ENCODE data around the gene ENOSF1. TPM values are rescaled to one million over a fixed set of nuclear protein-coding genes. Genes with fewer than 3 reads are reported as not detected.

ENOSF1 gene
- total and polyA plus RNA-seq, 7 donors: 5.1 to 27.2 (median 6.1) TPM

GRCh38 chr18:659597-659996 lies 52.8 kb downstream of the ENOSF1 start:
- 88 to 90% (median 89%) methylated on average over 6 of the region's 6 CpGs for WGBS, 3 donors
- H3K27ac ChIP-seq: no peak overlapping the region
- H3K36me3 ChIP-seq (ENCODE audit: insufficient read depth in 1 of 2, low read depth in 1 of 2): no peaks in the 10 kb centered on the region
- no peaks in the 10 kb centered on the region for H3K9me3 ChIP-seq
- no peak for DNase-seq
- no peak overlapping the region for H3K4me3 ChIP-seq
- TF ChIP-seq CTCF (IDR thresholded peaks at IDR 0.05): no peak
- peaks cover 4% of the 10 kb centered on the region for H3K4me1 ChIP-seq
- H3K27me3 ChIP-seq (ENCODE audit: insufficient read depth in 3 of 3, low read length in 2 of 3): peaks cover 0 to 48% (median 8%) of the 10 kb centered on the region in 3 donors
- ATAC-seq: no peak
- intact Hi-C loops (cut with DNase I): no loop called here

GRCh38 chr18:658947-659533 lies 53.4 kb downstream of the ENOSF1 start:
- H3K27me3 ChIP-seq (ENCODE audit: insufficient read depth in 3 of 3, low read length in 2 of 3): peaks cover 0 to 54% (median 9%) of the 10 kb centered on the region in 3 donors

GRCh38 chr18:658001-658946 lies 54.2 kb downstream of the ENOSF1 start:
- DNase-seq (peak; percentile 77 to 81), ATAC-seq (peak; percentile 46 to 82 (median 70))
- no peak for TF ChIP-seq CTCF (IDR thresholded peaks at IDR 0.05)
- intact Hi-C loops (cut with DNase I): no loop called here
- Histone ChIP-seq H3K27me3 (ENCODE audit: insufficient read depth in 3 of 3, low read length in 2 of 3) (peaks cover 0 to 61% (median 9%) of the 10 kb centered on the region in 3 donors), H3K9me3 (no peaks in the 10 kb centered on the region), H3K4me3 (peak overlapping the region; percentile 76), H3K4me1 (peaks cover 4% of the 10 kb centered on the region), H3K27ac (no peak overlapping the region), H3K36me3 (ENCODE audit: insufficient read depth in 1 of 2, low read depth in 1 of 2) (no peaks in the 10 kb centered on the region)
- WGBS, 3 donors: 2% methylated on average over 69 to 72 of the region's 72 CpGs

More at GRCh38 chr18:658947-659533, 53.4 kb downstream of the ENOSF1 start:
- no peak for TF ChIP-seq CTCF (IDR thresholded peaks at IDR 0.05)
- Histone ChIP-seq H3K9me3 (no peaks in the 10 kb centered on the region), H3K36me3 (ENCODE audit: insufficient read depth in 1 of 2, low read depth in 1 of 2) (no peaks in the 10 kb centered on the region), H3K27ac (no peak overlapping the region), H3K4me3 (peak overlapping the region; percentile 76), H3K4me1 (peaks cover 4% of the 10 kb centered on the region)
- intact Hi-C loops (cut with DNase I): no loop called here
- WGBS, 3 donors: 77 to 85% (median 79%) methylated on average over 10 of the region's 10 CpGs
- ATAC-seq (no peak), DNase-seq (no peak)

GRCh38 chr18:657311-658000 lies 55.0 kb downstream of the ENOSF1 start, which contains the start of gene TYMS:
Gene TYMS, plus strand, starts transcription at chr18:657653. Its CDS starts 90 bp downstream, at chr18:657743.
- no peaks in the 10 kb centered on the region for H3K9me3 ChIP-seq
- no peak within 1 kb of the TSS for H3K27ac ChIP-seq
- WGBS, 3 donors: 0 to 1% (median 1%) methylated on average over 40 to 73 of the region's 79 CpGs
- H3K27me3 ChIP-seq (ENCODE audit: insufficient read depth in 3 of 3, low read length in 2 of 3): peaks cover 0 to 66% (median 9%) of the 10 kb centered on the region in 3 donors
- intact Hi-C loops (cut with DNase I): no loop called here
- H3K4me1 ChIP-seq: peaks cover 4% of the 10 kb centered on the region
- ATAC-seq: peak in 3 of 4 donors; percentile 49 to 59 (median 58)
- TF ChIP-seq CTCF (IDR thresholded peaks at IDR 0.05): no peak
- no peaks in the 10 kb centered on the region for H3K36me3 ChIP-seq (ENCODE audit: insufficient read depth in 1 of 2, low read depth in 1 of 2)
- peak within 1 kb of the TSS; percentile 76 for H3K4me3 ChIP-seq
- peak; percentile 24 to 50 for DNase-seq

Measured in psoas muscle (tissue), 8 donors.